HEK293 (cell line): ENCODE measurements around the gene BLOC1S1.

Source experiments
- CTCF ChIA-PET: fragments of 350-600 bp; formaldehyde crosslinking; extraction: SDS; loops from one replicate; lab custom pipeline; 2021; ENCODE audit warnings: antibody characterized with exemption; lab: Yijun Ruan, JAX
- POLR2A ChIA-PET: fragments of 300-600 bp; formaldehyde crosslinking; extraction: SDS; loops from one replicate; lab custom pipeline; 2020; ENCODE audit warnings: antibody characterized with exemption, inconsistent platforms; lab: Yijun Ruan, JAX
- H3K27ac ChIP-seq: fragments of 200-500 bp; sonication (Bioruptor generic); 2 replicates; pipeline ENCODE4 v1.5.1; 2014; ENCODE audit warnings: low read depth, low read length, control low read depth, inconsistent platforms; ENCODE audit errors: extremely low read depth
- H3K36me3 ChIP-seq, 2 experiments: fragments of 200-500 bp in 1 of 2; sonication (Bioruptor generic) in 1 of 2; 1 replicate in 1 of 2; 2 replicates in 1 of 2; pipeline ENCODE4 v1.5.1; 2014 to 2017; ENCODE audit warnings: inconsistent platforms in 2 of 2, low read length in 2 of 2; ENCODE audit not compliant: control insufficient read depth in 2 of 2, insufficient read depth in 1 of 2
- H3K4me1 ChIP-seq: fragments of 200-500 bp; sonication (Bioruptor generic); 2 replicates; pipeline ENCODE4 v1.5.1; 2014; ENCODE audit warnings: mild to moderate bottlenecking, low read length, inconsistent platforms; ENCODE audit not compliant: control insufficient read depth, insufficient read depth
- H3K4me3 ChIP-seq: 2 replicates; pipeline ENCODE4 v1.5.1; 2011; ENCODE audit warnings: low read depth, mild to moderate bottlenecking, control low read depth, low read length, moderate library complexity
- H3K9me3 ChIP-seq: fragments of 200-500 bp; sonication (Bioruptor generic); 2 replicates; pipeline ENCODE4 v1.5.1; 2014; ENCODE audit warnings: low read depth, low read length, inconsistent platforms; ENCODE audit not compliant: control insufficient read depth, insufficient read depth
- BCL6B ChIP-seq: fragments of 450-650 bp; formaldehyde crosslinking; IDR thresholded peaks from 2 replicates; pipeline ENCODE4 v1.5.1; 2017; ENCODE audit warnings: missing biosample characterization, missing genetic modification characterization
- HOXD13 ChIP-seq: sonication (generic); formaldehyde crosslinking; IDR thresholded peaks from 2 replicates; pipeline ENCODE4 v1.8.0; 2022; ENCODE audit warnings: missing genetic modification reagents, borderline replicate concordance
- KLF16 ChIP-seq: fragments of 450-650 bp; formaldehyde crosslinking; IDR thresholded peaks from 2 replicates; pipeline ENCODE4 v1.5.1; 2017; ENCODE audit warnings: missing biosample characterization, missing genetic modification characterization
- KLF9 ChIP-seq: fragments of 450-650 bp; formaldehyde crosslinking; IDR thresholded peaks from 2 replicates; pipeline ENCODE4 v1.5.1; 2016; ENCODE audit warnings: missing biosample characterization, missing genetic modification characterization, low read depth
- PATZ1 ChIP-seq: fragments of 450-650 bp; formaldehyde crosslinking; IDR thresholded peaks from 2 replicates; pipeline ENCODE4 v1.5.1; 2016; ENCODE audit warnings: missing biosample characterization, missing genetic modification characterization
- REST ChIP-seq: fragments of 450-650 bp; formaldehyde crosslinking; IDR thresholded peaks from 2 replicates; pipeline ENCODE4 v1.5.1; 2016; ENCODE audit warnings: missing biosample characterization, missing genetic modification characterization
- WT1 ChIP-seq: fragments of 450-650 bp; formaldehyde crosslinking; IDR thresholded peaks from 2 replicates; pipeline ENCODE4 v1.5.1; 2016; ENCODE audit warnings: missing biosample characterization, missing genetic modification characterization
- YY2 ChIP-seq: fragments of 450-650 bp; formaldehyde crosslinking; IDR thresholded peaks from 2 replicates; pipeline ENCODE4 v1.5.1; 2016; ENCODE audit warnings: missing biosample characterization, missing genetic modification characterization
- ZBTB1 ChIP-seq: fragments of 450-650 bp; formaldehyde crosslinking; IDR thresholded peaks from 2 replicates; pipeline ENCODE4 v1.5.1; 2016; ENCODE audit warnings: missing biosample characterization, missing genetic modification characterization
- ZBTB49 ChIP-seq: fragments of 450-650 bp; formaldehyde crosslinking; IDR thresholded peaks from 2 replicates; pipeline ENCODE4 v1.5.1; 2016; ENCODE audit warnings: missing biosample characterization, missing genetic modification characterization, low read depth
- ZNF610 ChIP-seq: fragments of 450-650 bp; formaldehyde crosslinking; IDR thresholded peaks from 2 replicates; pipeline ENCODE4 v1.5.1; 2016; ENCODE audit warnings: missing biosample characterization, missing genetic modification characterization, borderline replicate concordance
- ZNF629 ChIP-seq: fragments of 450-650 bp; formaldehyde crosslinking; IDR thresholded peaks from 2 replicates; pipeline ENCODE4 v1.5.1; 2017; ENCODE audit warnings: missing biosample characterization, missing genetic modification characterization
- ZNF660 ChIP-seq: fragments of 450-650 bp; IDR thresholded peaks from 2 replicates; pipeline ENCODE4 v1.5.1; 2018; ENCODE audit warnings: missing biosample characterization, mild to moderate bottlenecking, missing genetic modification characterization
- ZNF707 ChIP-seq: fragments of 450-650 bp; formaldehyde crosslinking; IDR thresholded peaks from 2 replicates; pipeline ENCODE4 v1.5.1; 2016; ENCODE audit warnings: missing biosample characterization, missing genetic modification characterization
- ZNF747 ChIP-seq: fragments of 450-650 bp; formaldehyde crosslinking; IDR thresholded peaks from 2 replicates; pipeline ENCODE4 v1.5.1; 2016; ENCODE audit warnings: missing biosample characterization, missing genetic modification characterization

The BLOC1S1 gene

GRCh38 chr12:55724226-55724939 is 8.5 kb downstream of the BLOC1S1 start (continued):
- TF ChIP-seq HOXD13 (CRISPR knock-in tag): no peak
- no peak for TF ChIP-seq ZBTB1
- no peak for TF ChIP-seq BCL6B
- no peak for TF ChIP-seq ZNF747
- 0 out of 2 replicates have a peak, but pooled peaks have one; percentile 33 for TF ChIP-seq ZNF660 (tag by site-specific recombination)
- TF ChIP-seq ZNF610 (tag by site-specific recombination): no peak
- TF ChIP-seq KLF16 (tag by site-specific recombination): no peak
- TF ChIP-seq KLF9 (tag by site-specific recombination): no peak
- no peak for TF ChIP-seq ZBTB49
- TF ChIP-seq ZNF707 (tag by site-specific recombination): no peak

GRCh38 chr12:55724940-55725309 is 9.1 kb downstream of the BLOC1S1 start:
- POLR2A ChIA-PET: interaction anchor here (0.8 to 1.9 kb wide), 4 partner anchors 9 to 19 kb away, joined by 3 to 17 read pairs (median 4); partner anchors contain the start of gene BLOC1S1
- CTCF ChIA-PET: interaction anchor here (0.6 to 7.0 kb wide), 9 partner anchors 12 to 216 kb away, joined by 3 to 127 read pairs (median 4); partner anchors contain the start of gene ITGA7

GRCh38 chr12:55725556-55725955 is 9.7 kb downstream of the BLOC1S1 start:
- peaks cover 12 to 53% of the 10 kb centered on the region in 2 experiments for H3K36me3 ChIP-seq
- CTCF ChIA-PET: interaction anchor here (0.8 to 7.0 kb wide), 5 partner anchors 12 to 80 kb away, joined by 3 to 127 read pairs (median 8); partner anchors contain the start of gene ITGA7
- H3K9me3 ChIP-seq: no peaks in the 10 kb centered on the region
- no peak overlapping the region for H3K4me3 ChIP-seq
- TF ChIP-seq REST (tag by site-specific recombination) (peak; percentile 81), ZNF629 (tag by site-specific recombination) (no peak)
- no peak overlapping the region for H3K27ac ChIP-seq
- POLR2A ChIA-PET: interaction anchor here (0.8 to 1.9 kb wide), 4 partner anchors 10 to 20 kb away, joined by 3 to 17 read pairs (median 4); partner anchors contain the start of gene BLOC1S1
- no peaks in the 10 kb centered on the region; the same call in 1 of the 2 replicates for H3K4me1 ChIP-seq

More at GRCh38 chr12:55724940-55725309, 9.1 kb downstream of the BLOC1S1 start:
- TF ChIP-seq WT1 (tag by site-specific recombination) (0 out of 2 replicates have a peak, but pooled peaks have one; percentile 24), PATZ1 (0 out of 2 replicates have a peak, but pooled peaks have one; percentile 7), YY2 (tag by site-specific recombination) (no peak)
- Histone ChIP-seq H3K27ac (no peak overlapping the region), H3K4me3 (no peak overlapping the region), H3K36me3 (peaks cover 12 to 58% of the 10 kb centered on the region in 2 experiments), H3K4me1 (no peaks in the 10 kb centered on the region; the same call in 1 of the 2 replicates), H3K9me3 (no peaks in the 10 kb centered on the region)
